GM19372 (cell line): ENCODE measurements around the gene UQCRHL.

ENCODE experiments used
- ATAC-seq: cut with Tn5 transposase; IDR thresholded peaks from one replicate; pipeline ENCODE4 v1.9.1; 2021; ENCODE audit warnings: mild to moderate bottlenecking, low read depth, moderate library complexity; ENCODE audit not compliant: unreplicated experiment

UQCRHL gene

GRCh38 chr1:15760520-15761211, 46.8 kb downstream of the UQCRHL start:
- no peak for ATAC-seq

GRCh38 chr1:15758953-15759661, 48.3 kb downstream of the UQCRHL start:
- ATAC-seq, result no peak

- ATAC-seq, result no peak
Measured at GRCh38 chr1:15758343-15758931, 49.0 kb downstream of the UQCRHL start, which contains the start of gene FBLIM1. Gene FBLIM1, plus strand, starts transcription at chr1:15758795. Its CDS starts 6,189 bp downstream, at chr1:15764984.

- no peak for ATAC-seq
Measured at GRCh38 chr1:15757575-15758342, 49.7 kb downstream of the UQCRHL start.
